ENCODE results near the gene SLC25A17.

DNA sequence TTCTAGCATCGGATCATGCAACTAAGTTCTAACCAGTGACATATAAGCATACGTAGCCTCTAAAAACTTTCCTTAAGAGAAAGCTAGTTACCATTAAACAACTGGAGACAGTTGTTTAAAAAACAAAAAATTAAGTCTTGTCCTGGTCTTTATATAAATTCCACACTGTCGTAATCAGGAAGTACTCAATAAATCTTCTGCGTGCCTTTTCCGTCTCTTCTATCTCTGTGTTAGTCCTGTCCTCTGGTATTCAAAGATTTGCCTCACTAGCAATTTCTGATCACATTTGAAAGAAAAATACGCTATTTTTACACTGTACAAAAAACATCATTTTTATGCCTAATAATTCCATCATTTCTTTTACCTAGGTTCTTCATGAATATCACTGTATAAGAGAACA lies 10.0 kb upstream of the SLC25A17 start:
- TF ChIP-seq, protein P1, sequence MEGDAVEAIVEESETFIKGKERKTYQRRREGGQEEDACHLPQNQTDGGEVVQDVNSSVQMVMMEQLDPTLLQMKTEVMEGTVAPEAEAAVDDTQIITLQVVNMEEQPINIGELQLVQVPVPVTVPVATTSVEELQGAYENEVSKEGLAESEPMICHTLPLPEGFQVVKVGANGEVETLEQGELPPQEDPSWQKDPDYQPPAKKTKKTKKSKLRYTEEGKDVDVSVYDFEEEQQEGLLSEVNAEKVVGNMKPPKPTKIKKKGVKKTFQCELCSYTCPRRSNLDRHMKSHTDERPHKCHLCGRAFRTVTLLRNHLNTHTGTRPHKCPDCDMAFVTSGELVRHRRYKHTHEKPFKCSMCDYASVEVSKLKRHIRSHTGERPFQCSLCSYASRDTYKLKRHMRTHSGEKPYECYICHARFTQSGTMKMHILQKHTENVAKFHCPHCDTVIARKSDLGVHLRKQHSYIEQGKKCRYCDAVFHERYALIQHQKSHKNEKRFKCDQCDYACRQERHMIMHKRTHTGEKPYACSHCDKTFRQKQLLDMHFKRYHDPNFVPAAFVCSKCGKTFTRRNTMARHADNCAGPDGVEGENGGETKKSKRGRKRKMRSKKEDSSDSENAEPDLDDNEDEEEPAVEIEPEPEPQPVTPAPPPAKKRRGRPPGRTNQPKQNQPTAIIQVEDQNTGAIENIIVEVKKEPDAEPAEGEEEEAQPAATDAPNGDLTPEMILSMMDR (conservative IDR thresholded peaks at IDR 0.05; ENCODE audit: low read depth, low read length): no peak
- no peak for TF ChIP-seq EZH2 (IDR thresholded peaks at IDR 0.05; ENCODE audit: borderline replicate concordance, low read depth, low read length, poor library complexity, severe bottlenecking)
